ENCODE measurements around the gene RALGPS1.

The RALGPS1 gene

DNA sequence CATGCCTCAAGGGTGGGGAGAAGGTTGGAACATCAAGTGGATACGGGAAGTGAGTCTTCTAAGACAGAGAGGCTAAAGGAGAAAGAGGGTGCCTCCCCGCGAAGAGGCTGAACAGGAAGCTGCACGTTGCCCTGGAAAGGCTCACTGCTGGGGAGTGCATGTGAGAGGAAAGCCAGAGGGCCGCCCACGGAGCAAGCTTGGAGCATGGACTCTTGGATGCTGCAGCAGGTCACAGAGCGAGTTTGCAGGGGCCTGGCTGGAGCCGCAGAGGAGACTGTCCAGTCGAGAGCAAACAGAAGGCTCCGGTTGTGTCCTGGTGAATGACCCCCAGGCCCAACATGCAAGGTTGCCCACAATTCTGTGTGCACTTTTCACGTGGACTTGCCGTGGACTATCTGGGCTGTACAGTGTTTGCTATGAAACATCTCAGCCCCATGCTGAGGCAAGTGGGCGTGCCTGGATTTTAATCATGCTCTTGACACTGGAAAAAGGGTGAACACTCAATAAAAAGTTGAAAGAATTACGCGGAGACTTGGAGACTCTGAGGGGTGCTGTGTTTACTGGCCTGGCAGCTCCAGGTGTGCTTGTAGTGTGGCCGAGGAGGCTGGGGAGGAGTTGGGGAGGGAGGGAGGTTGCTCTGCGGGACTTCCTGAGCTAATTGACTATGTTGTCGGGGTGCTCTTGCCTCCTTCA, 295.5 kb downstream of the RALGPS1 start:
- TF ChIP-seq CTCF (conservative IDR thresholded peaks at IDR 0.05) (no peak), ZFX (IDR thresholded peaks at IDR 0.05) (no peak)

DNA sequence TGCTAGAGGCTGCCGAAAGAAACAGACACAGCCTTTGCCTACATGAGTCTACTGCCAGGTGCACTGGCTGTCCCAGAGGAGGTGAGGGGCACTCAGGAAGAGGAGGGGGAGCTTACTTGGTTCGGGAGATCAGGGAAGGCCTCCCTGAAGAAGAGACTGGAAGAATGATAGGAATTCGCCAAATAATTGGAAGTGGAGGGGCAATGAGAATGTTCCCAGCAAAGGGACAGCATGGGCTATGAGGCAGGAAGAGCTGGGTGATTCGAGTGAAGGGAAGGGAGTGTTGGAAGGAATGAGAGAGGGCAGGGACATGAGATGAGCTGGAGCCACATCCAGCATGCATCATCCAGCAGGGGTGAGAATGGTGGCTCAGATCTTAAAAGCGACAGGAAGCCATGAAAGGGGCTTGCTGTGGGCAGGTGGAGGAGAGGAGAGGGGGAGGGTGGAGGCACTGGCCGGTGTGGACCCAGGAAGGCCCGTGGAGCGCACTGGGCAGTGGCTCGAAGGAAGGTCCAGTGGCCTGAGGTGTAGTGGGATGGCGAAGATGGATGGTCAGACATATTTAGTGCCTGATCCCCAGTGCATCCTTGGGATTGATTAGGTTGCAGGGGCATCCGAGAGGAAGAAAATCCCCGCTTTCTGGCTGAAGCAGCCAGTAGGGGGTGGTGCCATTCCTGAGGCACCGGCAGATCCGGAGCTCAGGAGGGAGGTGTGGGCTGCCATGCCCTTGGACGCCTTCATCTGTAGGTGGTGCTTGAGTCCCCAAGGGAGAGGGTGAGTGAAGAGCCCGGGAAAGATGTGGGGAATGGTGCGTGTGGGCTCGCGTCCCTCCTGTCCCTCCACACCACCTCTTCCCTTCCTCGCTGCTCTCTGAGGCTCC, 296.5 kb downstream of the RALGPS1 start:
- TF ChIP-seq CTCF (conservative IDR thresholded peaks at IDR 0.05), result no peak
- no peak for TF ChIP-seq ZFX (IDR thresholded peaks at IDR 0.05)
- H3K27ac ChIP-seq, result no peak overlapping the region

More for the DNA sequence above, 295.5 kb downstream of the RALGPS1 start:
- no peak overlapping the region for H3K27ac ChIP-seq

GRCh38 chr9:127211983-127212382, 297.4 kb downstream of the RALGPS1 start:
- TF ChIP-seq CTCF (conservative IDR thresholded peaks at IDR 0.05) (no peak), ZFX (IDR thresholded peaks at IDR 0.05) (no peak)
- no peak overlapping the region for H3K27ac ChIP-seq

DNA sequence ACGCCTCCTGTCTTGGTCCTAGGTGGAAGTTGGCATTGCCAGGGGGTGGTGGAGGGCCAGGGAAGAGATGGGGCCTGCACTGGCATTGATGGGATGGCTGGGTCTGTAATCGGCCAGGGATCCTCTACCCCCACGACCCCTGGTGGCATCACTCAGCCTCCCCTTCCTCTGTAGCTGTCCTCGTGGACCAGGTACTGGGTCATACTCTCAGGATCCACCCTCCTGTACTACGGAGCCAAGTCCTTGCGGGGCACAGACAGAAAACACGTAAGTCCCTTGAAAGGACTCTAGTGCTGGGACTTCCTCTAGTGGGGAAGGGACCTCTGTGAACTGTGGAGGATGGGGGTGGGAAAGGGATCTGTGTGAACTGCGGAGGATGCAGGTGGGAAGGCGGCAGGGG, 297.9 kb downstream of the RALGPS1 start:
- H3K27ac ChIP-seq, result no peak overlapping the region
- TF ChIP-seq ZFX (IDR thresholded peaks at IDR 0.05), result no peak
- no peak for TF ChIP-seq CTCF (conservative IDR thresholded peaks at IDR 0.05)

GRCh38 chr9:127213859-127214258, 299.3 kb downstream of the RALGPS1 start:
- H3K27ac ChIP-seq, result no peak overlapping the region
- TF ChIP-seq ZFX (IDR thresholded peaks at IDR 0.05) (no peak), CTCF (conservative IDR thresholded peaks at IDR 0.05) (no peak)

DNA sequence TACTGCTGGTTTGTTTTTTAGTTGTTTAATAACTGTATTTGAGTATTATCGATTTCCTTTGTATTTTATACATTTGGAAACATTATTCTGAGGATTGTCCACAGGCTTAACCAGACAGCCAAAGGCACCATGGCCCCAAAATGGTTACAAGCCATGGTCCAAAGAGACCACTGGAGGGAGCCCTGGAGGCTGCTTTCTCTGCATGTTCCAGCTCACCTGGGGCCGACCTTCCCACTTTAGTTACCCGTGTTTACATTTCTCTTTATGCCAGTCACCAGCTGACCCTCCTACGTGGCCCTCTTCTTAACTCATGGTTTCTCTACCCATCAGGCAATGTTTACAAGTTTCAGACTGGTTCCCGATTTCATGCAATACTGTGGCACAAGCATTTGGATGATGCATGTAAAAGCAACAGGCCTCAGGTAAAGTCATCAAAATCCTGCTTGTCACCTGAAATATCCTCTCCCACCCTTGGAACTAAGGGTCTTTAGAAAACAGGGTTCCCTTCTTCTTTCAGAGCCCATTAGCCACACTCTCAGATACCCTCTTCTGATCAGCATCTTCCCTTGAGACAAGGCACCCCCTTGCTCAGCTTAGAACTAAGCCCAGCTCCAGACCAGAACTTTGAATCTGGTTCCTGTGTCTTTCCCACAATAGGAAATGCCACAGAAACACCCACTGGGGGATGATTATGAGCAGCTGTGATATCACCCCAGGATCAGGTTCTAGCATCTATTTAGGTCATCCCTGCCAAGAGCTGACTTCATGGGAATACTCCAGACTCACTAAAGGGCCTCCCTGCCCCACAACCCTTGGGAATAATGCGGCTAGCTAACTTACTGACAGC, 300.1 kb downstream of the RALGPS1 start:
- TF ChIP-seq ZFX (IDR thresholded peaks at IDR 0.05), result no peak
- peak; percentile 95 for TF ChIP-seq CTCF (conservative IDR thresholded peaks at IDR 0.05)
- H3K27ac ChIP-seq, result no peak overlapping the region
